ENCODE measurements around the gene UNC5B. TPM values are rescaled to one million over a fixed set of nuclear protein-coding genes. Genes with fewer than 3 reads are reported as not detected.

The UNC5B gene
- total RNA-seq, 1 donor from 2014 or later, result 231 TPM

- no peak for DNase-seq (ENCODE audit: low spot score)
- Mint-ChIP-seq H3K4me3 (ENCODE audit: unreplicated experiment) (no peak overlapping the region), H3K9me3 (ENCODE audit: unreplicated experiment) (no peaks in the 10 kb centered on the region), H3K4me1 (ENCODE audit: unreplicated experiment) (peaks cover 67% of the 10 kb centered on the region), H3K27me3 (ENCODE audit: unreplicated experiment) (peaks cover 22% of the 10 kb centered on the region), H3K27ac (ENCODE audit: unreplicated experiment) (peak overlapping the region; percentile 63), H3K36me3 (ENCODE audit: low read depth, unreplicated experiment) (peaks cover 9% of the 10 kb centered on the region)
- no peak for TF ChIP-seq CTCF (IDR thresholded peaks at IDR 0.05; ENCODE audit: unreplicated experiment)
Measured at GRCh38 chr10:71237843-71238623, 25.7 kb downstream of the UNC5B start.

- H3K27me3 Mint-ChIP-seq (ENCODE audit: unreplicated experiment), result peaks cover 22% of the 10 kb centered on the region
- no peak overlapping the region for H3K4me3 Mint-ChIP-seq (ENCODE audit: unreplicated experiment)
- peaks cover 9% of the 10 kb centered on the region for H3K36me3 Mint-ChIP-seq (ENCODE audit: low read depth, unreplicated experiment)
- peaks cover 62% of the 10 kb centered on the region for H3K4me1 Mint-ChIP-seq (ENCODE audit: unreplicated experiment)
- no peaks in the 10 kb centered on the region for H3K9me3 Mint-ChIP-seq (ENCODE audit: unreplicated experiment)
- TF ChIP-seq CTCF (IDR thresholded peaks at IDR 0.05; ENCODE audit: unreplicated experiment), result no peak
- DNase-seq (ENCODE audit: low spot score), result no peak
- H3K27ac Mint-ChIP-seq (ENCODE audit: unreplicated experiment), result peak overlapping the region; percentile 63
Measured at GRCh38 chr10:71238626-71239025, 26.3 kb downstream of the UNC5B start.

GRCh38 chr10:71239131-71239915 is 27.0 kb downstream of the UNC5B start:
- Mint-ChIP-seq H3K4me1 (ENCODE audit: unreplicated experiment) (peaks cover 64% of the 10 kb centered on the region), H3K27ac (ENCODE audit: unreplicated experiment) (no peak overlapping the region), H3K27me3 (ENCODE audit: unreplicated experiment) (peaks cover 22% of the 10 kb centered on the region), H3K36me3 (ENCODE audit: low read depth, unreplicated experiment) (peaks cover 5% of the 10 kb centered on the region), H3K9me3 (ENCODE audit: unreplicated experiment) (no peaks in the 10 kb centered on the region), H3K4me3 (ENCODE audit: unreplicated experiment) (peak overlapping the region; percentile 51)
- TF ChIP-seq CTCF (IDR thresholded peaks at IDR 0.05; ENCODE audit: unreplicated experiment), result no peak
- DNase-seq (ENCODE audit: low spot score), result no peak

GRCh38 chr10:71239946-71240795 is 27.8 kb downstream of the UNC5B start:
- peaks cover 24% of the 10 kb centered on the region for H3K27me3 Mint-ChIP-seq (ENCODE audit: unreplicated experiment)
- H3K9me3 Mint-ChIP-seq (ENCODE audit: unreplicated experiment), result no peaks in the 10 kb centered on the region
- H3K4me3 Mint-ChIP-seq (ENCODE audit: unreplicated experiment), result peak overlapping the region; percentile 63
- no peak overlapping the region for H3K27ac Mint-ChIP-seq (ENCODE audit: unreplicated experiment)
- peaks cover 68% of the 10 kb centered on the region for H3K4me1 Mint-ChIP-seq (ENCODE audit: unreplicated experiment)
- DNase-seq (ENCODE audit: low spot score), result peak; percentile 33
- H3K36me3 Mint-ChIP-seq (ENCODE audit: low read depth, unreplicated experiment), result peaks cover 5% of the 10 kb centered on the region
- no peak for TF ChIP-seq CTCF (IDR thresholded peaks at IDR 0.05; ENCODE audit: unreplicated experiment)
